Body of pancreas (tissue), 4 donors: Measurements from ENCODE around the gene POC1A.

Source experiments
- POLR2A ChIP-seq, 3 donors: fragments of 450-650 bp; IDR thresholded peaks; one replicate each; pipeline ENCODE4 v1.6.1; 2016; ENCODE audit warnings: antibody characterized with exemption in 3 of 3, mild to moderate bottlenecking in 2 of 3
- TF ChIP-seq, protein P1 (sequence below), 7 experiments: fragments of 450-650 bp in 4 of 7; fragments of 200-600 bp in 3 of 7; sonication (generic) in 3 of 7; IDR thresholded peaks; one replicate each; pipeline ENCODE4 v1.5.1; 2016 to 2019; ENCODE audit warnings: antibody characterized with exemption in 7 of 7

DNA sequence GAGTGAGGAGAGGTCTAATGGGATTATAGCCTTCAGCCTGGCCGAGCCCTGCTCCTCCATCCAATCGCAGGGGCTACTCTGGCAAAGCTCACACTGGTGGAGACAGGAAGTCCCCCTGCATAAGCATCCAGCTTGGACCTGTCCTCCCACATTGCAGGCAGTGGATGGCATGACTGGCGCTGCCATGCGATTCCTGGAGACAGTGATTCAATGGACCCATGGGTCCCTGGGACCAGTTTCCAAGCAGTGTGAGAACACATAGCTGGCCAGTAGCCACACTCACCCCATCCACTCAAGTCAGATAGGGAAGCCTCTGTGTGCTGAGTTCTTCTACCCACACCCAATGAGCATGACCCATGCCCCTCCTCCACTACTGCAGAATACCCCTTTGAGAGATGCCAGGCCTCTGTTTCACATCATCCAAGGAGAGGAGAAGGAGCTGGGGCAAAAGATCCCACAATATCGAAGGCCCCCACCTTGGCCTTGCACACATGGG, 18.1 kb upstream of the POC1A start:
- TF ChIP-seq POLR2A (IDR thresholded peaks at IDR 0.05) = no peak
- TF ChIP-seq, protein P1, sequence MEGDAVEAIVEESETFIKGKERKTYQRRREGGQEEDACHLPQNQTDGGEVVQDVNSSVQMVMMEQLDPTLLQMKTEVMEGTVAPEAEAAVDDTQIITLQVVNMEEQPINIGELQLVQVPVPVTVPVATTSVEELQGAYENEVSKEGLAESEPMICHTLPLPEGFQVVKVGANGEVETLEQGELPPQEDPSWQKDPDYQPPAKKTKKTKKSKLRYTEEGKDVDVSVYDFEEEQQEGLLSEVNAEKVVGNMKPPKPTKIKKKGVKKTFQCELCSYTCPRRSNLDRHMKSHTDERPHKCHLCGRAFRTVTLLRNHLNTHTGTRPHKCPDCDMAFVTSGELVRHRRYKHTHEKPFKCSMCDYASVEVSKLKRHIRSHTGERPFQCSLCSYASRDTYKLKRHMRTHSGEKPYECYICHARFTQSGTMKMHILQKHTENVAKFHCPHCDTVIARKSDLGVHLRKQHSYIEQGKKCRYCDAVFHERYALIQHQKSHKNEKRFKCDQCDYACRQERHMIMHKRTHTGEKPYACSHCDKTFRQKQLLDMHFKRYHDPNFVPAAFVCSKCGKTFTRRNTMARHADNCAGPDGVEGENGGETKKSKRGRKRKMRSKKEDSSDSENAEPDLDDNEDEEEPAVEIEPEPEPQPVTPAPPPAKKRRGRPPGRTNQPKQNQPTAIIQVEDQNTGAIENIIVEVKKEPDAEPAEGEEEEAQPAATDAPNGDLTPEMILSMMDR (IDR thresholded peaks at IDR 0.05) = no peak
